HL-60 (cell line): Measurements from ENCODE around the gene NHSL2.

Experiments
- SPI1 ChIP-seq: IDR thresholded peaks from 2 replicates; pipeline ENCODE4 v1.6.1; 2012; ENCODE audit warnings: low read depth, mild to moderate bottlenecking, borderline replicate concordance
- TF ChIP-seq, protein P1 (sequence below): IDR thresholded peaks from one replicate; pipeline ENCODE4 v1.5.1; 2011; ENCODE audit warnings: low read length, control low read depth, inconsistent platforms; ENCODE audit not compliant: insufficient read depth
- TF ChIP-seq, protein P2 (sequence below): IDR thresholded peaks from 2 replicates; pipeline ENCODE4 v1.6.1; 2012; ENCODE audit warnings: low read depth; ENCODE audit not compliant: insufficient replicate concordance

DNA sequence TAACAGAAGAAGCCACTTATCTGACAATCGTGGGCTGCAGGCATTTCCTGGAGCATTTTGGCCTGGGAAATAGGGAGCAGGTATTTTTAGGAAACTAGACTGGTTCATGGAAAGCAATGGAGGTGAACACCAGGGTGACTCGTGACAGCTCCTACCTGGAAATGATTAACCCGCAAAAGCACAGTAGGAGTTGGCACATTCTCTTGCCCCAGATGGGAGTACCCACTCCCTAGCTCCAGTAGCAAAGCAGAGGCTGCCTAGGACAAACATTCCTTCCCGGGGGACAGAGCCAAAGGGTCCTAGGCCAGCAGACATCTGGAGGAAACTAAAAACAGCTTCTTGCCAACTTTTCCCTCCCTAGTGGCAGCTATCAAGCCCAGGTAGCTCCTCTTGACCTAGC lies 192.1 kb downstream of the NHSL2 start:
- TF ChIP-seq, protein P1, sequence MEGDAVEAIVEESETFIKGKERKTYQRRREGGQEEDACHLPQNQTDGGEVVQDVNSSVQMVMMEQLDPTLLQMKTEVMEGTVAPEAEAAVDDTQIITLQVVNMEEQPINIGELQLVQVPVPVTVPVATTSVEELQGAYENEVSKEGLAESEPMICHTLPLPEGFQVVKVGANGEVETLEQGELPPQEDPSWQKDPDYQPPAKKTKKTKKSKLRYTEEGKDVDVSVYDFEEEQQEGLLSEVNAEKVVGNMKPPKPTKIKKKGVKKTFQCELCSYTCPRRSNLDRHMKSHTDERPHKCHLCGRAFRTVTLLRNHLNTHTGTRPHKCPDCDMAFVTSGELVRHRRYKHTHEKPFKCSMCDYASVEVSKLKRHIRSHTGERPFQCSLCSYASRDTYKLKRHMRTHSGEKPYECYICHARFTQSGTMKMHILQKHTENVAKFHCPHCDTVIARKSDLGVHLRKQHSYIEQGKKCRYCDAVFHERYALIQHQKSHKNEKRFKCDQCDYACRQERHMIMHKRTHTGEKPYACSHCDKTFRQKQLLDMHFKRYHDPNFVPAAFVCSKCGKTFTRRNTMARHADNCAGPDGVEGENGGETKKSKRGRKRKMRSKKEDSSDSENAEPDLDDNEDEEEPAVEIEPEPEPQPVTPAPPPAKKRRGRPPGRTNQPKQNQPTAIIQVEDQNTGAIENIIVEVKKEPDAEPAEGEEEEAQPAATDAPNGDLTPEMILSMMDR: no peak
- TF ChIP-seq, protein P2, sequence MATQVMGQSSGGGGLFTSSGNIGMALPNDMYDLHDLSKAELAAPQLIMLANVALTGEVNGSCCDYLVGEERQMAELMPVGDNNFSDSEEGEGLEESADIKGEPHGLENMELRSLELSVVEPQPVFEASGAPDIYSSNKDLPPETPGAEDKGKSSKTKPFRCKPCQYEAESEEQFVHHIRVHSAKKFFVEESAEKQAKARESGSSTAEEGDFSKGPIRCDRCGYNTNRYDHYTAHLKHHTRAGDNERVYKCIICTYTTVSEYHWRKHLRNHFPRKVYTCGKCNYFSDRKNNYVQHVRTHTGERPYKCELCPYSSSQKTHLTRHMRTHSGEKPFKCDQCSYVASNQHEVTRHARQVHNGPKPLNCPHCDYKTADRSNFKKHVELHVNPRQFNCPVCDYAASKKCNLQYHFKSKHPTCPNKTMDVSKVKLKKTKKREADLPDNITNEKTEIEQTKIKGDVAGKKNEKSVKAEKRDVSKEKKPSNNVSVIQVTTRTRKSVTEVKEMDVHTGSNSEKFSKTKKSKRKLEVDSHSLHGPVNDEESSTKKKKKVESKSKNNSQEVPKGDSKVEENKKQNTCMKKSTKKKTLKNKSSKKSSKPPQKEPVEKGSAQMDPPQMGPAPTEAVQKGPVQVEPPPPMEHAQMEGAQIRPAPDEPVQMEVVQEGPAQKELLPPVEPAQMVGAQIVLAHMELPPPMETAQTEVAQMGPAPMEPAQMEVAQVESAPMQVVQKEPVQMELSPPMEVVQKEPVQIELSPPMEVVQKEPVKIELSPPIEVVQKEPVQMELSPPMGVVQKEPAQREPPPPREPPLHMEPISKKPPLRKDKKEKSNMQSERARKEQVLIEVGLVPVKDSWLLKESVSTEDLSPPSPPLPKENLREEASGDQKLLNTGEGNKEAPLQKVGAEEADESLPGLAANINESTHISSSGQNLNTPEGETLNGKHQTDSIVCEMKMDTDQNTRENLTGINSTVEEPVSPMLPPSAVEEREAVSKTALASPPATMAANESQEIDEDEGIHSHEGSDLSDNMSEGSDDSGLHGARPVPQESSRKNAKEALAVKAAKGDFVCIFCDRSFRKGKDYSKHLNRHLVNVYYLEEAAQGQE: no peak
- TF ChIP-seq SPI1: no peak
